ENCODE measurements around the gene SLC6A17. TPM values are rescaled to one million over a fixed set of nuclear protein-coding genes. Genes with fewer than 3 reads are reported as not detected.

SLC6A17 gene
- total and polyA plus RNA-seq, 2 donors (not counting 3 experiments of a cell fraction or from before 2014, with no cell fraction given) = 0.03 TPM; not detected in 1

GRCh38 chr1:110197905-110198629 lies 47.8 kb downstream of the SLC6A17 start:
- ChIA-PET POLR2A (no interaction called here), CTCF (interaction anchor here (1.2 to 3.2 kb wide), 10 partner anchors 10 to 298 kb away, joined by 3 to 150 read pairs (median 8); no protein-coding TSS in a partner anchor)
- no peak for DNase-seq (ENCODE audit: low read depth, low spot score)
- dilution Hi-C loops (cut with MboI; ENCODE audit: extremely low pct_ligation_motif_present, low sequenced_read_pairs) (no loop called here), intact Hi-C loops (cut with micrococcal nuclease) (loop anchor here (1.0 kb wide), 2 partner anchors 262 to 298 kb away; no protein-coding TSS in a partner anchor)
- no peak for TF ChIP-seq MYC (IDR thresholded peaks at IDR 0.05; ENCODE audit: low read depth, low read length)
- no peak for TF ChIP-seq JUN (IDR thresholded peaks at IDR 0.05; ENCODE audit: borderline replicate concordance, insufficient read depth, insufficient read length, low read depth)
- no peak for TF ChIP-seq POLR2A (IDR thresholded peaks at IDR 0.05; ENCODE audit: low read depth, low read length)
- TF ChIP-seq GATA2 (IDR thresholded peaks at IDR 0.05; ENCODE audit: insufficient read depth, insufficient read length, low read depth, low read length) = no peak
- no peak for TF ChIP-seq POLR2AphosphoS5 (IDR thresholded peaks at IDR 0.05; ENCODE audit: insufficient read depth, low read depth, low read length)
- TF ChIP-seq EZH2 (IDR thresholded peaks at IDR 0.05; ENCODE audit: borderline replicate concordance, low read depth, low read length, severe bottlenecking) = no peak
- TF ChIP-seq, protein P1, sequence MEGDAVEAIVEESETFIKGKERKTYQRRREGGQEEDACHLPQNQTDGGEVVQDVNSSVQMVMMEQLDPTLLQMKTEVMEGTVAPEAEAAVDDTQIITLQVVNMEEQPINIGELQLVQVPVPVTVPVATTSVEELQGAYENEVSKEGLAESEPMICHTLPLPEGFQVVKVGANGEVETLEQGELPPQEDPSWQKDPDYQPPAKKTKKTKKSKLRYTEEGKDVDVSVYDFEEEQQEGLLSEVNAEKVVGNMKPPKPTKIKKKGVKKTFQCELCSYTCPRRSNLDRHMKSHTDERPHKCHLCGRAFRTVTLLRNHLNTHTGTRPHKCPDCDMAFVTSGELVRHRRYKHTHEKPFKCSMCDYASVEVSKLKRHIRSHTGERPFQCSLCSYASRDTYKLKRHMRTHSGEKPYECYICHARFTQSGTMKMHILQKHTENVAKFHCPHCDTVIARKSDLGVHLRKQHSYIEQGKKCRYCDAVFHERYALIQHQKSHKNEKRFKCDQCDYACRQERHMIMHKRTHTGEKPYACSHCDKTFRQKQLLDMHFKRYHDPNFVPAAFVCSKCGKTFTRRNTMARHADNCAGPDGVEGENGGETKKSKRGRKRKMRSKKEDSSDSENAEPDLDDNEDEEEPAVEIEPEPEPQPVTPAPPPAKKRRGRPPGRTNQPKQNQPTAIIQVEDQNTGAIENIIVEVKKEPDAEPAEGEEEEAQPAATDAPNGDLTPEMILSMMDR (IDR thresholded peaks at IDR 0.05; ENCODE audit: extremely low read depth in 1 of 2, insufficient read depth in 1 of 2, low read depth in 1 of 2, low read length in 2 of 2) = no peak
- TF ChIP-seq, protein P2, sequence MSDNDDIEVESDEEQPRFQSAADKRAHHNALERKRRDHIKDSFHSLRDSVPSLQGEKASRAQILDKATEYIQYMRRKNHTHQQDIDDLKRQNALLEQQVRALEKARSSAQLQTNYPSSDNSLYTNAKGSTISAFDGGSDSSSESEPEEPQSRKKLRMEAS (IDR thresholded peaks at IDR 0.05; ENCODE audit: insufficient read depth, insufficient read length) = no peak
- no peak for TF ChIP-seq FOS (IDR thresholded peaks at IDR 0.05; ENCODE audit: borderline replicate concordance, insufficient read depth, low read length)
- no TSS peak for BruUV-seq (replicated peaks)
- peaks cover under 1% of the 10 kb centered on the region for H3K4me1 ChIP-seq (ENCODE audit: control insufficient read depth, extremely low read depth, insufficient read depth, low read length)
- no peak overlapping the region for H3K27ac ChIP-seq (ENCODE audit: insufficient read depth, low read depth, low read length)
- H3K4me2 ChIP-seq (ENCODE audit: insufficient read depth, low read length) = no peak overlapping the region
- no peak for FAIRE-seq
- no peaks in the 10 kb centered on the region for H3K9me1 ChIP-seq (replicated peaks; ENCODE audit: control insufficient read depth, extremely low read depth, insufficient read depth, low read length)
- H3K79me2 ChIP-seq (ENCODE audit: control insufficient read depth, insufficient read depth, low read length) = no peaks in the 10 kb centered on the region
- H3K9me3 ChIP-seq (replicated peaks; ENCODE audit: control insufficient read depth, insufficient read depth, low read length) = no peaks in the 10 kb centered on the region
- no peak overlapping the region for H2AFZ ChIP-seq (ENCODE audit: low read depth, low read length)
- no peaks in the 10 kb centered on the region for H3K36me3 ChIP-seq (ENCODE audit: control insufficient read depth in 2 of 2, extremely low read depth in 1 of 2, insufficient read depth in 2 of 2, low read length in 2 of 2)
- no peaks in the 10 kb centered on the region for H3K27me3 ChIP-seq (ENCODE audit: control insufficient read depth in 2 of 2, insufficient read depth in 2 of 2, low read length in 2 of 2)
- H4K20me1 ChIP-seq (replicated peaks; ENCODE audit: control insufficient read depth, extremely low read depth, insufficient read depth, low read length) = no peaks in the 10 kb centered on the region
- H3K4me3 ChIP-seq (replicated peaks in 1 of 3; ENCODE audit: insufficient read depth in 1 of 3, low read depth in 1 of 3, low read length in 3 of 3) = no peak overlapping the region
- no peak overlapping the region for H3K9ac ChIP-seq (replicated peaks; ENCODE audit: extremely low read depth, insufficient read depth, low read length)
